Stimulated activated CD8-positive, alpha-beta memory T cell treated with anti-CD3 and anti-CD28 coated beads, Interleukin-7, amount 100 ng/mL, for 48 hours (primary cell): ENCODE data around the gene TBC1D13.
"Not testable (repeated sequence)": the region's sequence is repeated elsewhere in the genome, so short reads cannot be mapped to it uniquely, and the experiment has no call there.

Source experiments
- DNase-seq, 2 donors: peaks; one replicate each; pipeline ENCODE4 v3.0.0-alpha.2; 2020; ENCODE audit warnings: low read depth in 1 of 2; ENCODE audit errors: extremely low read depth in 1 of 2

The TBC1D13 gene

GRCh38 chr9:128843171-128843570 is 56.1 kb downstream of the TBC1D13 start:
- DNase-seq = not testable (repeated sequence)

GRCh38 chr9:128845186-128845931 is 58.3 kb downstream of the TBC1D13 start:
- DNase-seq = no peak

GRCh38 chr9:128846680-128847030 is 59.6 kb downstream of the TBC1D13 start:
- DNase-seq = no peak

- no peak for DNase-seq
Measured at GRCh38 chr9:128847803-128848202, 60.8 kb downstream of the TBC1D13 start.

GRCh38 chr9:128851024-128851423 is 64.0 kb downstream of the TBC1D13 start:
- DNase-seq = not testable (repeated sequence)

GRCh38 chr9:128851779-128852600 is 64.9 kb downstream of the TBC1D13 start:
- DNase-seq = not testable (repeated sequence)

GRCh38 chr9:128852646-128853045 is 65.6 kb downstream of the TBC1D13 start:
- DNase-seq = not testable (repeated sequence)

- DNase-seq = not testable (repeated sequence)
Measured at GRCh38 chr9:128854454-128854853, 67.4 kb downstream of the TBC1D13 start.

- not testable (repeated sequence) for DNase-seq
Measured at GRCh38 chr9:128858476-128858875, 71.4 kb downstream of the TBC1D13 start.
